ENCODE measurements around the gene TFR2. TPM values are rescaled to one million over a fixed set of nuclear protein-coding genes. Genes with fewer than 3 reads are reported as not detected.

TFR2 gene
- total RNA-seq, 1 donor from 2014 or later: 0.35 TPM

DNA sequence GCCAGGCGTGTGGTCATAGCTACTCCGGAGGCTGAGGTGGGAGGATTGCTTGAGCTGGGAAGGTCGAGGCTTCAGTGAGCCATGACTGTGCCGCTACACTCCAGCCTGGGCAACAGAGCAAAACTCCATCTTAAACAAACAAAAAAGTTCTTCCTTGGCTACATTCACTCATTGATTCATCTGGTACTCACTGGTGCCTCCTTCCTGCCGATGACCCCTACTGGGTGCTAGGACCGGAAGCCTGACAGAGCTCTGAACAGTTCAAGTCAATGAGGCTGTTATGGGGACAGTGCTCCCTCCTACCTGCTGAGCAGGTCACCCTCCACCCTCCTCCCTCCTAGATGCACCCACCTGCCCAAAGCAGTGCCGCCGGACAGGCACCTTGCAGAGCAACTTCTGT lies 34.2 kb downstream of the TFR2 start:
- no peaks in the 10 kb centered on the region for H3K9me3 ChIP-seq
- no peak overlapping the region for H3K27ac ChIP-seq

DNA sequence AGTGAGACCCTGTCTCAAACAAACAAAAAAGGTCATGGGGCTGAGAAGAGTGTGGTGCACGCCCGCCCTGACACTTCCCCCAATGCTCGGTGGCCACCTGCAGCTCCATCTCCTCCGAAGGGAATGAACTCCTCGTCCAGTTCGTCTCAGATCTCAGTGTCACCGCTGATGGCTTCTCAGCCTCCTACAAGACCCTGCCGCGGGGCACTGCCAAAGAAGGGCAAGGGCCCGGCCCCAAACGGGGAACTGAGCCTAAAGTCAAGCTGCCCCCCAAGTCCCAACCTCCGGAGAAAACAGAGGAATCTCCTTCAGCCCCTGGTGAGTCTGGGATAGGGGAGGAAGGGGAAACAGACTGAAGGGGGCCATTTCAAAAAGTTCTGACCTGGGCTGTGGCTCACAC lies 35.0 kb downstream of the TFR2 start:
- H3K27me3 ChIP-seq (ENCODE audit: low read depth): no peaks in the 10 kb centered on the region
- no peak for DNase-seq
- H3K4me3 ChIP-seq: no peak overlapping the region
- no peak overlapping the region for H3K27ac ChIP-seq
- H3K9me3 ChIP-seq: no peaks in the 10 kb centered on the region
- intact Hi-C loops (cut with DNase I): no loop called here
- ATAC-seq: no peak
- H3K4me1 ChIP-seq: peaks cover 13% of the 10 kb centered on the region
- H3K36me3 ChIP-seq: no peaks in the 10 kb centered on the region
- TF ChIP-seq, protein P1, sequence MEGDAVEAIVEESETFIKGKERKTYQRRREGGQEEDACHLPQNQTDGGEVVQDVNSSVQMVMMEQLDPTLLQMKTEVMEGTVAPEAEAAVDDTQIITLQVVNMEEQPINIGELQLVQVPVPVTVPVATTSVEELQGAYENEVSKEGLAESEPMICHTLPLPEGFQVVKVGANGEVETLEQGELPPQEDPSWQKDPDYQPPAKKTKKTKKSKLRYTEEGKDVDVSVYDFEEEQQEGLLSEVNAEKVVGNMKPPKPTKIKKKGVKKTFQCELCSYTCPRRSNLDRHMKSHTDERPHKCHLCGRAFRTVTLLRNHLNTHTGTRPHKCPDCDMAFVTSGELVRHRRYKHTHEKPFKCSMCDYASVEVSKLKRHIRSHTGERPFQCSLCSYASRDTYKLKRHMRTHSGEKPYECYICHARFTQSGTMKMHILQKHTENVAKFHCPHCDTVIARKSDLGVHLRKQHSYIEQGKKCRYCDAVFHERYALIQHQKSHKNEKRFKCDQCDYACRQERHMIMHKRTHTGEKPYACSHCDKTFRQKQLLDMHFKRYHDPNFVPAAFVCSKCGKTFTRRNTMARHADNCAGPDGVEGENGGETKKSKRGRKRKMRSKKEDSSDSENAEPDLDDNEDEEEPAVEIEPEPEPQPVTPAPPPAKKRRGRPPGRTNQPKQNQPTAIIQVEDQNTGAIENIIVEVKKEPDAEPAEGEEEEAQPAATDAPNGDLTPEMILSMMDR (IDR thresholded peaks at IDR 0.05): no peak

More for the DNA sequence above, 34.2 kb downstream of the TFR2 start:
- H3K36me3 ChIP-seq: no peaks in the 10 kb centered on the region
- peaks cover 13% of the 10 kb centered on the region for H3K4me1 ChIP-seq
- intact Hi-C loops (cut with DNase I): no loop called here
- TF ChIP-seq, protein P1 (IDR thresholded peaks at IDR 0.05): no peak
- H3K4me3 ChIP-seq: no peak overlapping the region
- H3K27me3 ChIP-seq (ENCODE audit: low read depth): no peaks in the 10 kb centered on the region
- ATAC-seq (no peak), DNase-seq (no peak)

DNA sequence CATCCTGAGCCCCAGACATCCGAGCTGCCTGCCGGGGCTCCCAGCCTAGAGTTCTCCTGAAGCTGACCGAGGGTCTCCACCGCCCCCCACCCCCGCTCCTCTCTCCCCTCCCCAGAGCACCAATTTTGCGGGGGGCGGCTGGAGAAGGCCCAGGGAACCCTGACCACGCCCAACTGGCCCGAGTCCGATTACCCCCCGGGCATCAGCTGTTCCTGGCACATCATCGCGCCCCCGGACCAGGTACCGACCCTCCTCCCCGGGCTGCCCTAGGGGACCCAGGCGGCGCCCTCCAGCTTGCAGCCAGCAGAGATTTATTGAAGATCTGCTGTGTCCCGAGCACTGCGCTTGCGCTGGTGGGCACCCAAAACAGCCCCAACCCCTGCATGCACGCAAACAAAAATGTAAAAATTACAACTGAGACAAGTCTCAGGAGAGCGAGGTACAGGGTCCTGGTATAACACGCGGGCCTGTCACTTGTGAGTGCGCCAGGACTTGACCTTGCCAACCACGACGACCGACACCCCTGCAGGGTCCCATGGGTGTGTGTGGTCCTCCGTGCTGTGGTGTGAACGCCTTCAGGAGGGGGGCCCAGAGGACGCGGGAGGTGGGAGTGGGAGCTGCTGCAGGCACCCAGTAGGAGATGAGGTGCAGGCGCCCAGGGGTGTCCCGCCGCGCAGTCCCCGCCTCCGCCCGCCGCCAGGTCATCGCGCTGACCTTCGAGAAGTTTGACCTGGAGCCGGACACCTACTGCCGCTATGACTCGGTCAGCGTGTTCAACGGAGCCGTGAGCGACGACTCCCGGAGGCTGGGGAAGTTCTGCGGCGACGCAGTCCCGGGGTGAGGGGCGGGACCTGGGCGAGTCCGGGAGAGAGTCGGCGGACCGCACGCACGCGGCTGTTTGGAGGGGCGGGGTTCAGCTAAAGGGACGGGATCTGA lies 36.1 kb downstream of the TFR2 start:
- Histone ChIP-seq H3K36me3 (no peaks in the 10 kb centered on the region), H3K9me3 (no peaks in the 10 kb centered on the region), H3K27me3 (ENCODE audit: low read depth) (no peaks in the 10 kb centered on the region), H3K27ac (peak overlapping the region; percentile 51), H3K4me3 (peak overlapping the region; percentile 71), H3K4me1 (peaks cover 13% of the 10 kb centered on the region)
- ATAC-seq (peak; percentile 44 to 54), DNase-seq (peak; percentile 75)
- intact Hi-C loops (cut with DNase I): no loop called here
- TF ChIP-seq, protein P1 (IDR thresholded peaks at IDR 0.05): no peak

DNA sequence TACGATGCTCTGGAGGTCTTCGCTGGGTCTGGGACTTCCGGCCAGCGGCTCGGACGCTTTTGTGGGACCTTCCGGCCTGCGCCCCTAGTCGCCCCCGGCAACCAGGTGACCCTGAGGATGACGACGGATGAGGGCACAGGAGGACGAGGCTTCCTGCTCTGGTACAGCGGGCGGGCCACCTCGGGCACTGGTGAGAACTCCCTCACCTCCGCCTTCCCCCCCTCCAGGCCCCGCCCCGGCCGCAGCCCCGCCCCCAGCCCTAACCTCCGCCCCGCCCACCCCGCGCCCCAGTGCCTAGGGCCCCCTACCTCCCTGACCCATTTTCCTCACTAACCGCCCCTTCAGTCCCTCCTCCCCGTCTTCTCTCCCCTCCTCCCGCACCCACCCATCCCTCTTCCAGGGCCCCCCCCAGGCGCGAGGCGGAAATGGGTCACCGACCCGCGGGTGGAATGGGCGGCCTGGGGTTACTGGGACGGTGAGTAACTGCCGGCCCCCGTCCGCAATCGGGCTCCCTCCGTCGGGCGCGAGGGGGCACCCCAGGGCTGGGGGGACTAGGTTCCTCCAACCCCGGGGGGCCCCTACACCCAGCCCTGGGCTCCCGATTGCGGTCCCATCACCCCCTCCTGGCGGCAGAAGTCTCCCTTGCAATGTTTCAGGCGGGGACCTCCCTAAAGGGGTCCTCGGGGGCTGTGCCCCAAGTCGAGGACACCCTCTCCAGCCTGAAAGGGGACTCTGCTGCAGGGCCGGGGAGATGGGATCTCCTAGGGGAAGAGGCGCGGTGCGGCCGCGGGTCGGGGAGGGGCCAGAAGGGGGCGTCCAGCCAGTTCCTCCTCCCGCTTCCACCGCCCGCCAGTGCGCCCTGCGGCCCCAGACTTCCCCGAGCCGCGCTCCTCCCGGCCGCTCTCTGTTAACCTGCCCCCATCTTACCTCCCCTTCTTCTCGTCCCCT lies 37.0 kb downstream of the TFR2 start:
- Histone ChIP-seq H3K9me3 (no peaks in the 10 kb centered on the region), H3K4me1 (peaks cover 13% of the 10 kb centered on the region), H3K36me3 (no peaks in the 10 kb centered on the region), H3K4me3 (peak overlapping the region; percentile 71), H3K27me3 (ENCODE audit: low read depth) (no peaks in the 10 kb centered on the region), H3K27ac (peak overlapping the region; percentile 51)
- DNase-seq: peak; percentile 85
- ATAC-seq: peak; percentile 87
- intact Hi-C loops (cut with DNase I): no loop called here
- TF ChIP-seq, protein P1 (IDR thresholded peaks at IDR 0.05): peak; percentile 39

DNA sequence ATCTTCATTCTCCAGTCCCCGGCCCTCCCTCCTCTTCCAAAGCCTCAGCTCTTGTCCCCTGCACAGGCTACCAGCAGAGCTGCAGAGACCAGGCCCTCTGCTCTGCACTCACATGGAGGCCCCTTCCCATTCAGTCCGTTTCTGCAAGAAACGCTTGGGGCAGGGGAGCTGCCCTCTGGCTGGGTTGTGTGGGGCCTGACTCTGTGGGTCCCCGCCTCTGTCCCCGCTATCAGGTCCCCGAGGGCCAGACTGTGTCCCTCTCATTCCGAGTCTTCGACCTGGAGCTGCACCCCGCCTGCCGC lies 37.7 kb downstream of the TFR2 start:
- TF ChIP-seq, protein P1 (IDR thresholded peaks at IDR 0.05): no peak
- Histone ChIP-seq H3K27me3 (ENCODE audit: low read depth) (no peaks in the 10 kb centered on the region), H3K27ac (peak overlapping the region; percentile 51), H3K4me1 (peaks cover 13% of the 10 kb centered on the region), H3K36me3 (no peaks in the 10 kb centered on the region), H3K4me3 (peak overlapping the region; percentile 71), H3K9me3 (no peaks in the 10 kb centered on the region)
- ATAC-seq: peak in 1 of 2 donors; percentile 1
- intact Hi-C loops (cut with DNase I): no loop called here
- no peak for DNase-seq

Measured in lower lobe of right lung (tissue), 2 donors.